OCI-LY1 (cell line): Measurements from ENCODE around the gene RPL36AL.

Experiments used
- H2AFZ ChIP-seq: fragments of 200-600 bp; sonication (generic), shearing (Covaris generic); 2 replicates; pipeline ENCODE4 v1.6.0; 2014; ENCODE audit warnings: antibody characterized with exemption, mild to moderate bottlenecking, low read length
- H3F3A ChIP-seq: fragments of 200-600 bp; sonication (generic), shearing (Covaris generic); 2 replicates; pipeline ENCODE4 v1.6.0; 2014; ENCODE audit warnings: mild to moderate bottlenecking, antibody characterized with exemption, low read length, moderate library complexity; ENCODE audit not compliant: insufficient read depth
- H3K27ac ChIP-seq: fragments of 200-600 bp; sonication (generic); 2 replicates; pipeline ENCODE4 v1.5.1; 2014; ENCODE audit warnings: low read length, mixed run types, mild to moderate bottlenecking, low read depth; ENCODE audit not compliant: poor library complexity, severe bottlenecking
- H3K27me3 ChIP-seq: fragments of 200-600 bp; sonication (generic); 2 replicates; pipeline ENCODE4 v1.6.0; 2014; ENCODE audit warnings: antibody characterized with exemption, mild to moderate bottlenecking, low read length, moderate library complexity; ENCODE audit not compliant: insufficient read depth
- H3K36me3 ChIP-seq: fragments of 200-600 bp; sonication (generic); 2 replicates; pipeline ENCODE4 v1.6.1; 2014; ENCODE audit warnings: mild to moderate bottlenecking, antibody characterized with exemption, low read length, moderate library complexity, mixed read lengths; ENCODE audit not compliant: insufficient read depth
- H3K4me1 ChIP-seq: fragments of 200-600 bp; sonication (generic); 2 replicates; pipeline ENCODE4 v1.5.1; 2014; ENCODE audit warnings: mild to moderate bottlenecking, low read length, moderate library complexity; ENCODE audit not compliant: insufficient read depth, severe bottlenecking
- H3K4me2 ChIP-seq: fragments of 200-600 bp; sonication (generic), shearing (Covaris generic); 2 replicates; pipeline ENCODE4 v1.6.1; 2014; ENCODE audit warnings: low read length
- H3K4me3 ChIP-seq: fragments of 200-600 bp; sonication (generic); 2 replicates; pipeline ENCODE4 v1.5.1; 2014; ENCODE audit warnings: low read length, low read depth, mild to moderate bottlenecking, mixed read lengths; ENCODE audit not compliant: poor library complexity, severe bottlenecking
- H3K79me2 ChIP-seq: fragments of 200-600 bp; shearing (Covaris generic); 2 replicates; pipeline ENCODE4 v1.6.1; 2016; ENCODE audit warnings: mixed run types, low read length, mixed read lengths; ENCODE audit not compliant: insufficient read depth
- H3K9ac ChIP-seq: fragments of 200-600 bp; sonication (generic), shearing (Covaris generic); 2 replicates; pipeline ENCODE4 v1.6.1; 2014; ENCODE audit warnings: mild to moderate bottlenecking, low read length, mixed read lengths
- H3K9me2 ChIP-seq: fragments of 200-600 bp; sonication (generic), shearing (Covaris generic); 2 replicates; pipeline ENCODE4 v1.6.1; 2014; ENCODE audit warnings: low read depth, mild to moderate bottlenecking, low read length, mixed read lengths
- H3K9me3 ChIP-seq: fragments of 200-600 bp; shearing (Covaris generic); 2 replicates; pipeline ENCODE4 v1.6.1; 2014; ENCODE audit warnings: low read length, mixed read lengths
- H4K20me1 ChIP-seq: fragments of 200-600 bp; sonication (generic), shearing (Covaris generic); 2 replicates; pipeline ENCODE4 v1.6.0; 2016; ENCODE audit warnings: mild to moderate bottlenecking, low read length; ENCODE audit not compliant: insufficient read depth
- EZH2 ChIP-seq: fragments of 200-600 bp; sonication (generic), shearing (Covaris generic); IDR thresholded peaks from 2 replicates; pipeline ENCODE4 v1.8.0; 2017; ENCODE audit warnings: borderline replicate concordance, mixed run types, mild to moderate bottlenecking, antibody characterized with exemption, low read length, moderate library complexity, mixed read lengths
- TF ChIP-seq, protein P1 (sequence below): fragments of 200-600 bp; sonication (generic), shearing (Covaris generic); IDR thresholded peaks from 2 replicates; pipeline ENCODE4 v1.5.1; 2017; ENCODE audit warnings: mild to moderate bottlenecking, antibody characterized with exemption, low read length, moderate library complexity, mixed read lengths

RPL36AL gene

DNA sequence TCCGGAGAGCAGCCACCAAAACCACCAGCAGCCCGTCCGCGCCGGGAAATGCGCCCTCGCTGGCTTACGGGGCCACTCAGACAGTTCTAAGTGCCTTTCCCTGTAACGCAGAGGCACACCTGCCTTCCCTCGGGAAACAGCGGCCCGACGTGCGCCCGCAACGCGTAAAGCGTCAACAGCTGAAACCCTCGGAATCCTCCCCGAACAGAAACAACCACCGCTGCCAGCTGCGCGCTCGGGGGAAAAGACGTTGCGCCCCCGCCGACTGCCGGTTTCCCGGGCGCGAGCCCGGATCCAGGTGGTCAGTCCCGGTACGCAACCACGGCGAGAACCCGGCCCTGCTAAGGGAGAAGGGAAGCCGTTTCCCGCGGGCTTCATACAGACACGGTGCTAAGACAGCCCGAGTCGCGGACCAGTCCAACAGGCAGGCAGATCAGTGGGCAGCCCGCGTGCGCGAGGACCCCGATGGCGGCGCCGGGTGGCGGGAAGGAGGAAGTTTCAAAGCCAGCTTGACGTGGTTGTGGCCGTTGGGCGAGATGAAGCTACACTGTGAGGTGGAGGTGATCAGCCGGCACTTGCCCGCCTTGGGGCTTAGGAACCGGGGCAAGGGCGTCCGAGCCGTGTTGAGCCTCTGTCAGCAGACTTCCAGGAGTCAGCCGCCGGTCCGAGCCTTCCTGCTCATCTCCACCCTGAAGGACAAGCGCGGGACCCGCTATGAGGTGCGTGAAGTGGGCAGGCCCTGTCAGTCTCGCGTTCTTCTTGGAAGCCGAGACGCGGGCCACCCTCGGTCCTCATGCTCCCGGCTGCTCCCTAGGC, 21.7 kb downstream of the RPL36AL start, which contains the start of gene LRR1:
Gene LRR1, plus strand, starts transcription at position 456 of the 816 bp plus-strand sequence. Its CDS starts 81 bp downstream, at position 537.
- Histone ChIP-seq H3K9ac (peak within 1 kb of the TSS; percentile 99), H2AFZ (no peak within 1 kb of the TSS), H3F3A (no peaks in the 10 kb centered on the region), H3K36me3 (peaks cover 23% of the 10 kb centered on the region), H3K4me1 (peaks cover 27% of the 10 kb centered on the region), H3K4me3 (peak within 1 kb of the TSS; percentile 98), H3K27ac (peak within 1 kb of the TSS; percentile 90), H3K4me2 (peak within 1 kb of the TSS; percentile 81), H3K27me3 (no peaks in the 10 kb centered on the region), H3K79me2 (peaks cover 24% of the 10 kb centered on the region), H4K20me1 (no peaks in the 10 kb centered on the region), H3K9me2 (no peaks in the 10 kb centered on the region), H3K9me3 (no peaks in the 10 kb centered on the region)
- no peak for TF ChIP-seq EZH2
- TF ChIP-seq, protein P1, sequence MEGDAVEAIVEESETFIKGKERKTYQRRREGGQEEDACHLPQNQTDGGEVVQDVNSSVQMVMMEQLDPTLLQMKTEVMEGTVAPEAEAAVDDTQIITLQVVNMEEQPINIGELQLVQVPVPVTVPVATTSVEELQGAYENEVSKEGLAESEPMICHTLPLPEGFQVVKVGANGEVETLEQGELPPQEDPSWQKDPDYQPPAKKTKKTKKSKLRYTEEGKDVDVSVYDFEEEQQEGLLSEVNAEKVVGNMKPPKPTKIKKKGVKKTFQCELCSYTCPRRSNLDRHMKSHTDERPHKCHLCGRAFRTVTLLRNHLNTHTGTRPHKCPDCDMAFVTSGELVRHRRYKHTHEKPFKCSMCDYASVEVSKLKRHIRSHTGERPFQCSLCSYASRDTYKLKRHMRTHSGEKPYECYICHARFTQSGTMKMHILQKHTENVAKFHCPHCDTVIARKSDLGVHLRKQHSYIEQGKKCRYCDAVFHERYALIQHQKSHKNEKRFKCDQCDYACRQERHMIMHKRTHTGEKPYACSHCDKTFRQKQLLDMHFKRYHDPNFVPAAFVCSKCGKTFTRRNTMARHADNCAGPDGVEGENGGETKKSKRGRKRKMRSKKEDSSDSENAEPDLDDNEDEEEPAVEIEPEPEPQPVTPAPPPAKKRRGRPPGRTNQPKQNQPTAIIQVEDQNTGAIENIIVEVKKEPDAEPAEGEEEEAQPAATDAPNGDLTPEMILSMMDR, result no peak

DNA sequence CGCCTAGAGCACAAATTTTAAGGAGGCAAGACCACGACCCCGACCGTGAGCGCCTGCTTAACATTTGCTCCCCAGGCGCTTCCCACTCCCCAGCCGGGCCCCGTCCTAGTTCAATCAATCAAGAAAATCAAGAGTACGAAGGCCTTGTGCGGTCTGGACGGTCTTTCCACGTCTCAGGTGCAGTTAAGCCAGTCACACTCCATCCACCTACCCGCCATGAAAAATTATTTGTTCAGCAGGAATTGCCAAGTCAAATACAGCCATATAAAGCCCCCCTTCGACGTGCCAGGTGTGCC, 22.3 kb downstream of the RPL36AL start:
- H3K9me2 ChIP-seq, result no peaks in the 10 kb centered on the region
- peaks cover 27% of the 10 kb centered on the region for H3K4me1 ChIP-seq
- peaks cover 24% of the 10 kb centered on the region for H3K79me2 ChIP-seq
- H3F3A ChIP-seq, result no peaks in the 10 kb centered on the region
- no peaks in the 10 kb centered on the region for H4K20me1 ChIP-seq
- H2AFZ ChIP-seq, result no peak overlapping the region
- H3K9ac ChIP-seq, result peak overlapping the region; percentile 99
- TF ChIP-seq, protein P1, result no peak
- TF ChIP-seq EZH2, result no peak
- H3K36me3 ChIP-seq, result peaks cover 20% of the 10 kb centered on the region; the same call in 1 of the 2 replicates
- H3K27ac ChIP-seq, result peak overlapping the region; percentile 90
- H3K4me3 ChIP-seq, result peak overlapping the region; percentile 98
- no peaks in the 10 kb centered on the region for H3K27me3 ChIP-seq
- peak overlapping the region; percentile 70 for H3K4me2 ChIP-seq
- H3K9me3 ChIP-seq, result no peaks in the 10 kb centered on the region

DNA sequence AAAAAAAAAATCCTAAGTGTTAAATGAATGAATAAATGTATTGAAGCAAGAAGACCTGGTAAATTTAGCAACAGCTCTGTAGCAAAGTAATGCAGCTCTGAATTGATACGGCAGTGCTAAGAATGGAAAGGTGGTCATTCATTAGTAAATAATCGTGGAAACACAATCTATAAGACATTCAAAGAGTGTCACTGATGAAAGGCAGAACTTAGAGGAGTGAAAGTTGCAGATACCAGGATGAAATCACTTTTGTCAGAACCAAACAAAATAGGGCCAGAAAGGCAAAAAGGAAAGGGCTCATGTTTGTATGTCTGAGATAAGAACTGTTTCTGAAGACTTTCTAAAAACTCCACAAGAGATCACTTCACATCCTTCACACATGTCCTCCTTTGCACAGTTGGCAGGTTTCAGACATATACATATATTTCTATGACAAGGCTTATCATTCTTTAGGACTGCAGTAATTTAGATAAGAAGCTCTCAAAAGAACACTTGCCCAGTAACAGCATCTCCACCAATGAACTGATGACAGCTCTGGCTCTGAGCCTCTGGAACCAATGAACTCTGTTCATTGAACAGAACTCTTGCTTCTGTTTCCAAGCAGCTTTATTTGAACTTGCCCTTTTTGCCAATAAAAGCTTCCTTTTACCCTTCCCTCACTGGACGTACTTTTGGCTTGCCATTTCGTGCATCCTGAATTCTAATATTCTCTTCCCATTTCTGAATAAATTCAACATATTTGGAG, 25.9 kb downstream of the RPL36AL start:
- H2AFZ ChIP-seq, result no peak overlapping the region
- peaks cover 7% of the 10 kb centered on the region for H3K79me2 ChIP-seq
- no peaks in the 10 kb centered on the region for H3K9me2 ChIP-seq
- H3F3A ChIP-seq, result no peaks in the 10 kb centered on the region
- no peak overlapping the region for H3K27ac ChIP-seq
- no peak for TF ChIP-seq EZH2
- TF ChIP-seq, protein P1, result no peak
- H3K4me1 ChIP-seq, result peaks cover 15% of the 10 kb centered on the region
- H3K36me3 ChIP-seq, result no peaks in the 10 kb centered on the region
- H3K27me3 ChIP-seq, result no peaks in the 10 kb centered on the region
- H3K9ac ChIP-seq, result no peak overlapping the region
- H4K20me1 ChIP-seq, result no peaks in the 10 kb centered on the region
- H3K9me3 ChIP-seq, result no peaks in the 10 kb centered on the region
- H3K4me2 ChIP-seq, result no peak overlapping the region
- H3K4me3 ChIP-seq, result no peak overlapping the region
